ENCODE measurements around the gene ZNF280D.

DNA sequence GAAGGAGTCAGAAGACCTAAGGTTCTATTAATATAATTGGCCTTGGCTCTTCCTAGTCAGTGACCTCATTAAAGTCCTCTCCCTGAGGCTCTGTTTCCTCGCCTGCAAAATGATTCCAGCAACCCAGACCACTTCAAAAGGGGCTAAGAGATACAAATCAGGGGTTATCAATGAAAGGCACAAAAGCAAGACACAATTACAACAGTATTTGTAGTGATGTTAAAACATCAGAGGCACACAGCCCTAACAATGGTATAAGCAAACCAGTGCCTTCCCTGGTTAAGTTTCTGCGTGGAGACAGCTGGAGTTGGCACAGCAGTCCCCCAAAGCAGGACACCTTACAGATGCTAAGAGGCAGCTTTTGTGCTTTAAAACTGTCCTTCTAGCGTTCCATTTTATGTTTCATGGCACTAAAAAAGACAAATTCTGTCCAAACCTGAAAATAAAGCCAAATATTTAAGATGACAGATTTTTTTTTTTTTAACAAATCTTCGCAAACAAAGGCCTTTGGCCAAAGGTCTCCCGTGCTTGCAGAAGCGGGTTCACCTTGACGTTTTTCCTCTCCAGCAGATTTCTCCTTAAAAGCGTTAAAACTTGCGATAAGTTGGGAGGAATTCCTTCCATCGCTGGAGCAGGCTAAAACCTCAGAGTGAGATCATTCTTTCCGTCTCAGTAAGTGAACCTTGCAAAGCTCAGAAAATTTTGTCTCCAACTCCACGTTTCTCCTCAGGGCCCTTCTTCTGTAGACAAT lies 999 bp downstream of the ZNF280D start:
- TF ChIP-seq, protein P1, sequence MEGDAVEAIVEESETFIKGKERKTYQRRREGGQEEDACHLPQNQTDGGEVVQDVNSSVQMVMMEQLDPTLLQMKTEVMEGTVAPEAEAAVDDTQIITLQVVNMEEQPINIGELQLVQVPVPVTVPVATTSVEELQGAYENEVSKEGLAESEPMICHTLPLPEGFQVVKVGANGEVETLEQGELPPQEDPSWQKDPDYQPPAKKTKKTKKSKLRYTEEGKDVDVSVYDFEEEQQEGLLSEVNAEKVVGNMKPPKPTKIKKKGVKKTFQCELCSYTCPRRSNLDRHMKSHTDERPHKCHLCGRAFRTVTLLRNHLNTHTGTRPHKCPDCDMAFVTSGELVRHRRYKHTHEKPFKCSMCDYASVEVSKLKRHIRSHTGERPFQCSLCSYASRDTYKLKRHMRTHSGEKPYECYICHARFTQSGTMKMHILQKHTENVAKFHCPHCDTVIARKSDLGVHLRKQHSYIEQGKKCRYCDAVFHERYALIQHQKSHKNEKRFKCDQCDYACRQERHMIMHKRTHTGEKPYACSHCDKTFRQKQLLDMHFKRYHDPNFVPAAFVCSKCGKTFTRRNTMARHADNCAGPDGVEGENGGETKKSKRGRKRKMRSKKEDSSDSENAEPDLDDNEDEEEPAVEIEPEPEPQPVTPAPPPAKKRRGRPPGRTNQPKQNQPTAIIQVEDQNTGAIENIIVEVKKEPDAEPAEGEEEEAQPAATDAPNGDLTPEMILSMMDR (IDR thresholded peaks at IDR 0.05), result no peak
- TF ChIP-seq POLR2A (IDR thresholded peaks at IDR 0.05), result no peak

All from adrenal gland (tissue), 5 donors.